BJ (cell line): ENCODE measurements around the gene WDTC1. TPM values are rescaled to one million over a fixed set of nuclear protein-coding genes. Genes with fewer than 3 reads are reported as not detected.
"Not testable (repeated sequence)": the region's sequence is repeated elsewhere in the genome, so short reads cannot be mapped to it uniquely, and the experiment has no call there.

Experiments used
- CTCF ChIA-PET: fragments of 350-600 bp; formaldehyde crosslinking; extraction: SDS; loops from one replicate; lab custom pipeline; 2021; ENCODE audit warnings: antibody characterized with exemption, inconsistent platforms; lab: Yijun Ruan, JAX
- POLR2A ChIA-PET: fragments of 300-600 bp; sonication (Branson Sonifier 250); formaldehyde crosslinking; extraction: SDS; loops from one replicate; lab custom pipeline; 2021; ENCODE audit warnings: antibody characterized with exemption; lab: Charles Lee
- DNase-seq: peaks from one replicate; pipeline ENCODE4 v3.0.0-alpha.2; 2011; ENCODE audit warnings: low read depth
- H3K27me3 ChIP-seq: 2 replicates; pipeline ENCODE4 v1.6.0; 2011; ENCODE audit warnings: low read length; ENCODE audit not compliant: control insufficient read depth, insufficient read depth
- H3K36me3 ChIP-seq: 2 replicates; pipeline ENCODE4 v1.5.1; 2011; ENCODE audit warnings: low read length; ENCODE audit not compliant: control insufficient read depth, insufficient read depth
- H3K4me3 ChIP-seq: 2 replicates; pipeline ENCODE4 v1.5.1; 2011; ENCODE audit warnings: low read depth, mild to moderate bottlenecking, control low read depth, low read length
- CTCF ChIP-seq: IDR thresholded peaks from 2 replicates; pipeline ENCODE4 v1.5.1; 2011; ENCODE audit warnings: low read depth, mild to moderate bottlenecking, control low read depth, inconsistent platforms, low read length, moderate library complexity; ENCODE audit not compliant: insufficient read depth
- polyA plus RNA-seq: library from polyadenylated mRNA; depleted of rRNA; stranded (reverse); fragments of >200 nt; gene quantifications from 2 replicates; pipeline ENCODE4 v1.2.3, GENCODE V29; 2011

Gene WDTC1
- polyA plus RNA-seq, 1 experiment, result 16.4 TPM

DNA sequence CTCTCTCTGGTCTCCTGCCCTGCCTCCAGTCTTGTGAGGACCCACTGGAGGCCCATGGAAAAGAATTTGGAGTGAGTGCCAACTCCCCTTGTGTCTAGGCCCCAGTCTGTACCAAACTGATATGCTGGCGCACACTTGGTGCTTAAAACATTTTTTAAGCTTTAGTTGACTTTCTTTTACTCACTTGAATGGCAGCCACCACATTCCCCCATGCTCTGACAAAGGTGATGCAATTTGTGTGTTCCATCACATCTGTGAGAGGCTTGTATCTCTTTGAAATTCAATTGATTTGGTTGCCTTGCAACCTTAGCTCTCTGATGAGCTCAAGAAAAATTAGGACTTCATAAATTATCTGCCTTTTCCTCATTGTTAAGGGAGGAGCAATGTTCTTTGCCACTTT, 30.5 kb upstream of the WDTC1 start:
- H3K27me3 ChIP-seq, result no peaks in the 10 kb centered on the region
- ChIA-PET POLR2A (no interaction called here), CTCF (interaction anchor here (0.8 to 1.9 kb wide), 6 partner anchors 9 to 107 kb away, joined by 3 to 8 read pairs (median 4); no protein-coding TSS in a partner anchor)
- DNase-seq, result no peak
- no peak overlapping the region for H3K4me3 ChIP-seq
- H3K36me3 ChIP-seq, result no peaks in the 10 kb centered on the region
- TF ChIP-seq CTCF, result no peak

DNA sequence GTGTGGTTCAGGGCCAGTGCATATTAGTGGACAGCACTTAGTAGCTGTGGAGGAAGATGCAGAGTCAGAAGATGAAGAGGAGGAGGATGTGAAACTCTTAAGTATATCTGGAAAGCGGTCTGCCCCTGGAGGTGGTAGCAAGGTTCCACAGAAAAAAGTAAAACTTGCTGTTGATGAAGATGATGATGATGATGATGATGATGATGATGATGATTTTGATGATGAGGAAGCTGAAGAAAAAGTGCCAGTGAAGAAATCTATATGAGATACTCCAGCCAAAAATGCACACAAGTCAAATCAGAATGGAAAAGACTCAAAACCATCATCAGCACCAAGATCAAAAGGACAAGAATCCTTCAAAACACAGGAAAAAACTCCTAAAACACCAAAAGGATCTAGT, 27.2 kb upstream of the WDTC1 start:
- CTCF ChIA-PET, H3K36me3 ChIP-seq, DNase-seq, H3K4me3 ChIP-seq, POLR2A ChIA-PET, H3K27me3 ChIP-seq: not testable (repeated sequence)

- DNase-seq, H3K36me3 ChIP-seq, H3K27me3 ChIP-seq, H3K4me3 ChIP-seq, POLR2A ChIA-PET: not testable (repeated sequence)
- CTCF ChIA-PET, result interaction anchor here (1.5 kb wide), 1 partner anchor 11 kb away, joined by 6 read pairs; no protein-coding TSS in a partner anchor
Measured at GRCh38 chr1:27208143-27208850, 26.1 kb upstream of the WDTC1 start.

DNA sequence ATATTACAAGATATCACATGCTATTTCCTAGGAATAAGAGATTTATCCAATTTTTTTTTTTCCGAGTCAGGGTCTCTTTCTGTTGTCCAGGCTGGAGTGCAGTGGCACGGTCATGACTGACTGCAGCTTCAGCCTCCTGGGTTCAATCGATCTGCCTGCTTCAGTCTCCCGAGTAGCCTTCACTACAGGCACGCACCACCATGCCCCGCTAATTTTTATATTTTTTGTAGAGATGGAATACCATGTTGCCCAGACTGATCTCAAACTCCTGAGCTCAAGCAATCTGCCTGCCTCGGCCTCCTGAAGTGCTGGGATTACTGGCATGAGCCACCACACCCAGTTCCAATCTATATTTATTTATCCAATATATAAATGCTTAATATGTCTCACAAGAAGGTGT, 18.0 kb upstream of the WDTC1 start:
- no peak overlapping the region for H3K4me3 ChIP-seq
- ChIA-PET POLR2A (no interaction called here), CTCF (interaction anchor here (0.6 to 1.3 kb wide), 2 partner anchors 10 to 98 kb away, joined by 3 to 4 read pairs; no protein-coding TSS in a partner anchor)
- no peak for DNase-seq
- H3K36me3 ChIP-seq, result no peaks in the 10 kb centered on the region
- no peaks in the 10 kb centered on the region for H3K27me3 ChIP-seq
- TF ChIP-seq CTCF, result no peak

DNA sequence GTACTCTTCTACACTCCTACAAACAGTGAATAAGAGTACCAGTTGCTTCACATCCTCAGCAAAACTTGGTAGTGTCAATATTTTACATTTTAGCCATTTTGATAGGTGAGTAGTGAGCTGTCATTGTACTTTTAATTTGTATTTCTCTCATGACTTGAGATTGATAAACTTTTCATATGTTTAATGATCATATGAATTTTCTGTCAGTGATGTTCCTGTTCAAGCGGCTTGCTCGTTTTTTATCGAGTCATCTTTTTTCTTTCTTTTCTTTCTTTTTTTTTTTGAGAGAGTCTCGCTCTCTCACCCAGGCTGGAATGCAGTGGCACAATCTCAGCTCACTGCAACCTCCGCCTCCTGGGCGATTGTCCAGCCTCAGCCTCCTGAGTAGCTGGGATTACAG, 17.0 kb upstream of the WDTC1 start:
- DNase-seq, result no peak

DNA sequence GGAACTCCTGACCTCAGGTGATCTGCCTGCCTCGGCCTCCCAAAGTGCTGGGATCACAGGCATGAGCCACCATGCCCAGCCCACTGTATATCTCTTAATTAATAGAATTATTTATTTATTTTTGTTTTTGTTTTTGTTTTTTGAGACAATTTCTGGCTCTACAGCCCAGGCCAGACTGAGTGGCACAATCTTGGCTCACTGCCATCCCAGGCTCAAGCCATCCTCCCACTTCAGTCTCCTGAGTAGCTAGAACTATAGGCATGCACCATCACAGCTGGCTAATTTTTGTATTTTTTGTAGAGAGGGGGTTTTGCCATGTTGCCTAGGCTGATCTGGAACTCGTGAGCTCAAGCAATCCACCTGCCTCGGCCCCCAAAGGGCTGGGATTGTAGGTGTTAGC, 15.7 kb upstream of the WDTC1 start:
- Histone ChIP-seq H3K27me3 (no peaks in the 10 kb centered on the region), H3K4me3 (no peak overlapping the region), H3K36me3 (no peaks in the 10 kb centered on the region)
- CTCF ChIA-PET, result no interaction called here
- DNase-seq, result no peak
- POLR2A ChIA-PET, result no interaction called here
- no peak for TF ChIP-seq CTCF

More for the DNA sequence above, 17.0 kb upstream of the WDTC1 start:
- POLR2A ChIA-PET, result no interaction called here
- CTCF ChIA-PET, result interaction anchor here (1.3 kb wide), 1 partner anchor 9 kb away, joined by 4 read pairs; no protein-coding TSS in a partner anchor
- H3K36me3 ChIP-seq, result no peaks in the 10 kb centered on the region
- no peak overlapping the region for H3K4me3 ChIP-seq
- TF ChIP-seq CTCF, result no peak
- no peaks in the 10 kb centered on the region for H3K27me3 ChIP-seq
